ENCODE data around the gene KIAA0513.

DNA sequence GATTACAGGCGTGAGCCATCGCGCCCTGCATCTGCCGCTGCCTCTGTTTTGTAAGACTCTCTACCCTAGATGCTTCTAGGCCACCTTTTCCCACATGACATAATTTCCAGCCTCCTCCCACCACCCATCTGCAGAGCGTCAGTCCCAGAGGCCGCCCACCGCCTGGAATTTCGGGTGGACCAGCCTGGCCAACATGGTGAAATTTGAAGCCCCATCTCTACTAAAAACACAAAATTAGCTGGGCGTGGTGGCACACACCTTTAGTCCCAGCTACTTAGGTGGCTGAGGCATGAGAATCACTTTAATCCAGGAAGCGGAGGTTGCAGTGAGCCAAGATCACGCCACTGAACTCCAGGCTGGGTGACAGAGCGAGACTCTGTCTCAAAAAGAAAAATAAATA lies 89.8 kb downstream of the KIAA0513 start:
- TF ChIP-seq, protein P1, sequence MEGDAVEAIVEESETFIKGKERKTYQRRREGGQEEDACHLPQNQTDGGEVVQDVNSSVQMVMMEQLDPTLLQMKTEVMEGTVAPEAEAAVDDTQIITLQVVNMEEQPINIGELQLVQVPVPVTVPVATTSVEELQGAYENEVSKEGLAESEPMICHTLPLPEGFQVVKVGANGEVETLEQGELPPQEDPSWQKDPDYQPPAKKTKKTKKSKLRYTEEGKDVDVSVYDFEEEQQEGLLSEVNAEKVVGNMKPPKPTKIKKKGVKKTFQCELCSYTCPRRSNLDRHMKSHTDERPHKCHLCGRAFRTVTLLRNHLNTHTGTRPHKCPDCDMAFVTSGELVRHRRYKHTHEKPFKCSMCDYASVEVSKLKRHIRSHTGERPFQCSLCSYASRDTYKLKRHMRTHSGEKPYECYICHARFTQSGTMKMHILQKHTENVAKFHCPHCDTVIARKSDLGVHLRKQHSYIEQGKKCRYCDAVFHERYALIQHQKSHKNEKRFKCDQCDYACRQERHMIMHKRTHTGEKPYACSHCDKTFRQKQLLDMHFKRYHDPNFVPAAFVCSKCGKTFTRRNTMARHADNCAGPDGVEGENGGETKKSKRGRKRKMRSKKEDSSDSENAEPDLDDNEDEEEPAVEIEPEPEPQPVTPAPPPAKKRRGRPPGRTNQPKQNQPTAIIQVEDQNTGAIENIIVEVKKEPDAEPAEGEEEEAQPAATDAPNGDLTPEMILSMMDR (IDR thresholded peaks at IDR 0.05 in 8 of 11, conservative IDR thresholded peaks at IDR 0.05 in 3 of 11), result no peak
- no peak for TF ChIP-seq POLR2A (IDR thresholded peaks at IDR 0.05)

Data from spleen (tissue), 7 donors.